SK-N-SH treated with all-trans-retinoic acid at 6 μM for 48 hours (cell line): Measurements from ENCODE around the gene PLEKHH3.
"Not testable (repeated sequence)": the region's sequence is repeated elsewhere in the genome, so short reads cannot be mapped to it uniquely, and the experiment has no call there.

ENCODE experiments used
- ATAC-seq: fragments of 200-7000 bp; cut with Tn5 transposase; 3 replicates; pipeline ENCODE4 v1.9.1; 2020; ENCODE audit warnings: mild to moderate bottlenecking, moderate library complexity
- ARNTL ChIP-seq: fragments of 450-650 bp; formaldehyde crosslinking; IDR thresholded peaks from 2 replicates; pipeline ENCODE4 v1.5.0; 2020; ENCODE audit warnings: low read depth, mild to moderate bottlenecking, moderate library complexity, borderline replicate concordance
- CSDC2 ChIP-seq: fragments of 250-450 bp; sonication (Bioruptor Pico); IDR thresholded peaks from 2 replicates; pipeline ENCODE4 v1.5.0; 2020; ENCODE audit warnings: mild to moderate bottlenecking, moderate library complexity
- CSRNP3 ChIP-seq: fragments of 250-450 bp; sonication (Bioruptor Pico); IDR thresholded peaks from 2 replicates; pipeline ENCODE4 v1.5.1; 2021; ENCODE audit warnings: mild to moderate bottlenecking, moderate library complexity
- ESRRG ChIP-seq: fragments of 250-450 bp; sonication (Bioruptor Pico); IDR thresholded peaks from 2 replicates; pipeline ENCODE4 v1.6.1; 2021; ENCODE audit warnings: mild to moderate bottlenecking
- GLIS3 ChIP-seq: fragments of 250-450 bp; sonication (Bioruptor Pico); IDR thresholded peaks from 2 replicates; pipeline ENCODE4 v1.5.0; 2020; ENCODE audit warnings: mild to moderate bottlenecking, moderate library complexity
- ISL1 ChIP-seq: fragments of 250-450 bp; sonication (Bioruptor Pico); IDR thresholded peaks from 2 replicates; pipeline ENCODE4 v2.1.2; 2022; ENCODE audit warnings: mild to moderate bottlenecking, moderate library complexity
- OSR1 ChIP-seq: fragments of 250-450 bp; sonication (Bioruptor Pico); IDR thresholded peaks from 2 replicates; pipeline ENCODE4 v1.8.0; 2022; ENCODE audit warnings: moderate library complexity, mild to moderate bottlenecking, inconsistent platforms
- PATZ1 ChIP-seq: fragments of 250-450 bp; sonication (Bioruptor Pico); IDR thresholded peaks from 2 replicates; pipeline ENCODE4 v1.8.0; 2020; ENCODE audit warnings: mild to moderate bottlenecking, moderate library complexity, borderline replicate concordance
- POU6F1 ChIP-seq: fragments of 250-450 bp; sonication (Bioruptor Pico); IDR thresholded peaks from 2 replicates; pipeline ENCODE4 v1.8.0; 2021; ENCODE audit warnings: low read depth, mild to moderate bottlenecking, moderate library complexity, borderline replicate concordance
- RARB ChIP-seq: fragments of 250-450 bp; sonication (Bioruptor Pico); IDR thresholded peaks from 2 replicates; pipeline ENCODE4 v1.8.0; 2021; ENCODE audit warnings: mild to moderate bottlenecking, moderate library complexity
- SNAI2 ChIP-seq: fragments of 250-450 bp; sonication (Bioruptor Pico); IDR thresholded peaks from 2 replicates; pipeline ENCODE4 v1.5.0; 2020; ENCODE audit warnings: mild to moderate bottlenecking, moderate library complexity
- TCF4 ChIP-seq: fragments of 250-450 bp; sonication (Bioruptor Pico); IDR thresholded peaks from 2 replicates; pipeline ENCODE4 v1.8.0; 2021; ENCODE audit warnings: mild to moderate bottlenecking, moderate library complexity, borderline replicate concordance
- TOX ChIP-seq: fragments of 250-450 bp; sonication (Bioruptor Pico); IDR thresholded peaks from 2 replicates; pipeline ENCODE4 v1.8.0; 2021; ENCODE audit warnings: mild to moderate bottlenecking, moderate library complexity, borderline replicate concordance
- ZC3H10 ChIP-seq: fragments of 250-450 bp; sonication (Bioruptor Pico); IDR thresholded peaks from 2 replicates; pipeline ENCODE4 v1.5.1; 2021; ENCODE audit warnings: mild to moderate bottlenecking, moderate library complexity
- ZFP3 ChIP-seq: fragments of 250-450 bp; sonication (Bioruptor Pico); IDR thresholded peaks from 2 replicates; pipeline ENCODE4 v1.5.0; 2020; ENCODE audit warnings: mild to moderate bottlenecking, moderate library complexity
- ZNF70 ChIP-seq: fragments of 450-650 bp; formaldehyde crosslinking; IDR thresholded peaks from 2 replicates; pipeline ENCODE4 v1.5.0; 2020; ENCODE audit warnings: mild to moderate bottlenecking, moderate library complexity
- ZNF8 ChIP-seq: fragments of 450-650 bp; formaldehyde crosslinking; IDR thresholded peaks from 2 replicates; pipeline ENCODE4 v1.5.0; 2020; ENCODE audit warnings: mild to moderate bottlenecking, moderate library complexity
- TF ChIP-seq, protein P1 (sequence below): fragments of 250-450 bp; sonication (Bioruptor Pico); IDR thresholded peaks from 2 replicates; pipeline ENCODE4 v1.5.1; 2020; ENCODE audit warnings: low read depth, mild to moderate bottlenecking, moderate library complexity

The PLEKHH3 gene

GRCh38 chr17:42623732-42624596 is 52.8 kb downstream of the PLEKHH3 start:
- ATAC-seq = peak; percentile 21; the same call in 1 of the 3 replicates

DNA sequence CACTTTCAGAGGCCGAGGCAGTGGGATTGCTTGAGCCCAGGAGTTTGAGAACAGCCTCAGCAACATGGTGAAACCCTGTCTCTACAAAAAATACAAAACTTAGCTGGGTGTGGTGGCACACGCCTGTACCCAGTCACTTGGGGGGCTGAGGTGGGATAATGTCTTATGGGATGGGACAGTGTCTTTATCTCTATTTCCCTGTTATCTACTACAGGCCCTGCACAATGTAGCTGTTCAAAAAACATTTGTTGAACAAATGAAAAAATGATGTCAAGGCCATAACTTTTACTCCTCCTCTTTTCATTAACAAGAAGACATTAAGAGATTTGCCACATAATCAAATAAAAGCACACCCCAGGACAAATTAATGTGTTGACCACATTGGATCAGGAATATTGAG is 53.5 kb downstream of the PLEKHH3 start:
- TF ChIP-seq CSDC2 (CRISPR knock-in tag) (no peak), PATZ1 (CRISPR knock-in tag) (no peak), RARB (CRISPR knock-in tag) (no peak), GLIS3 (CRISPR knock-in tag) (no peak), ZNF70 (no peak), ZFP3 (CRISPR knock-in tag) (no peak), SNAI2 (no peak), TCF4 (CRISPR knock-in tag) (no peak), ESRRG (CRISPR knock-in tag) (no peak), ISL1 (CRISPR knock-in tag) (no peak), CSRNP3 (CRISPR knock-in tag) (no peak)
- TF ChIP-seq, protein P1, sequence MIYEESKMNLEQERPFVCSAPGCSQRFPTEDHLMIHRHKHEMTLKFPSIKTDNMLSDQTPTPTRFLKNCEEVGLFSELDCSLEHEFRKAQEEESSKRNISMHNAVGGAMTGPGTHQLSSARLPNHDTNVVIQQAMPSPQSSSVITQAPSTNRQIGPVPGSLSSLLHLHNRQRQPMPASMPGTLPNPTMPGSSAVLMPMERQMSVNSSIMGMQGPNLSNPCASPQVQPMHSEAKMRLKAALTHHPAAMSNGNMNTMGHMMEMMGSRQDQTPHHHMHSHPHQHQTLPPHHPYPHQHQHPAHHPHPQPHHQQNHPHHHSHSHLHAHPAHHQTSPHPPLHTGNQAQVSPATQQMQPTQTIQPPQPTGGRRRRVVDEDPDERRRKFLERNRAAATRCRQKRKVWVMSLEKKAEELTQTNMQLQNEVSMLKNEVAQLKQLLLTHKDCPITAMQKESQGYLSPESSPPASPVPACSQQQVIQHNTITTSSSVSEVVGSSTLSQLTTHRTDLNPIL (CRISPR knock-in tag) = no peak
- ATAC-seq = no peak

More at GRCh38 chr17:42623732-42624596, 52.8 kb downstream of the PLEKHH3 start:
- no peak for TF ChIP-seq ZC3H10 (CRISPR knock-in tag)
- no peak for TF ChIP-seq TOX (CRISPR knock-in tag)
- no peak for TF ChIP-seq ZNF70
- no peak for TF ChIP-seq TCF4 (CRISPR knock-in tag)
- TF ChIP-seq ESRRG (CRISPR knock-in tag) = no peak
- no peak for TF ChIP-seq ZFP3 (CRISPR knock-in tag)
- TF ChIP-seq RARB (CRISPR knock-in tag) = no peak
- TF ChIP-seq ZNF8 (CRISPR knock-in tag) = no peak
- no peak for TF ChIP-seq GLIS3 (CRISPR knock-in tag)
- no peak for TF ChIP-seq ISL1 (CRISPR knock-in tag)

GRCh38 chr17:42621987-42622386 is 54.8 kb downstream of the PLEKHH3 start:
- ATAC-seq = not testable (repeated sequence)

GRCh38 chr17:42618442-42619150 is 58.2 kb downstream of the PLEKHH3 start:
- TF ChIP-seq TCF4 (CRISPR knock-in tag) = no peak
- no peak for TF ChIP-seq ARNTL (CRISPR knock-in tag)
- no peak for TF ChIP-seq POU6F1 (CRISPR knock-in tag)
- TF ChIP-seq ZFP3 (CRISPR knock-in tag) = no peak
- TF ChIP-seq ESRRG (CRISPR knock-in tag) = no peak
- no peak for TF ChIP-seq OSR1 (CRISPR knock-in tag)
- no peak for TF ChIP-seq ZC3H10 (CRISPR knock-in tag)
- peak; percentile 80 for ATAC-seq
